IMR-90 (cell line): ENCODE results near the gene GSPT1. TPM values are rescaled to one million over a fixed set of nuclear protein-coding genes. Genes with fewer than 3 reads are reported as not detected.

Experiments used
- ATAC-seq: fragments of 200-7000 bp; cut with Tn5 transposase; 2 replicates; pipeline ENCODE4 v1.9.1; 2020; ENCODE audit warnings: low read depth, mild to moderate bottlenecking, moderate library complexity
- BruUV-seq: library from RNA; stranded (reverse); fragments of 400-500 nt; replicated peaks from 2 replicates; lab custom pipeline; 2021; lab: Mats Ljungman, UMichigan
- CTCF ChIA-PET: fragments of 300-600 bp; formaldehyde crosslinking; extraction: SDS; loops from one replicate; lab custom pipeline; 2021; ENCODE audit warnings: antibody characterized with exemption; lab: Yijun Ruan, JAX
- POLR2A ChIA-PET: fragments of 300-600 bp; sonication (Branson Sonifier 250); formaldehyde crosslinking; loops from one replicate; lab custom pipeline; 2022; ENCODE audit warnings: antibody characterized with exemption; ENCODE audit not compliant: unreplicated experiment; lab: Charles Lee
- DNase-seq: peaks from one replicate; pipeline ENCODE4 v3.0.0; 2013
- H2AFZ ChIP-seq: replicated peaks from 2 replicates; pipeline ENCODE3; 2013; ENCODE audit warnings: low read length, mild to moderate bottlenecking; ENCODE audit not compliant: poor library complexity
- H2AK5ac ChIP-seq: 2 replicates; pipeline ENCODE4 v1.6.1; 2013; ENCODE audit warnings: low read depth, low read length, inconsistent platforms
- H2AK9ac ChIP-seq: replicated peaks from 2 replicates; pipeline ENCODE3; 2013; ENCODE audit warnings: mild to moderate bottlenecking, low read depth, low read length, moderate library complexity; ENCODE audit not compliant: poor library complexity
- H2BK120ac ChIP-seq: 2 replicates; pipeline ENCODE4 v1.6.1; 2013; ENCODE audit warnings: low read depth, low read length, inconsistent platforms
- H2BK15ac ChIP-seq: 3 replicates; pipeline ENCODE4 v1.6.1; 2013; ENCODE audit warnings: low read depth, low read length, inconsistent platforms
- H2BK20ac ChIP-seq: 2 replicates; pipeline ENCODE4 v1.6.1; 2013; ENCODE audit warnings: low read depth, mild to moderate bottlenecking, inconsistent platforms, low read length, moderate library complexity
- H2BK5ac ChIP-seq: 2 replicates; pipeline ENCODE4 v1.6.1; 2013; ENCODE audit warnings: mild to moderate bottlenecking, low read depth, low read length, inconsistent platforms; ENCODE audit not compliant: poor library complexity, severe bottlenecking
- H3K14ac ChIP-seq: replicated peaks from 2 replicates; pipeline ENCODE4 v1.6.1; 2013; ENCODE audit warnings: low read depth, low read length, inconsistent platforms
- H3K18ac ChIP-seq: 2 replicates; pipeline ENCODE4 v1.6.1; 2013; ENCODE audit warnings: low read depth, low read length, control low read depth
- H3K23ac ChIP-seq: 2 replicates; pipeline ENCODE4 v1.6.1; 2013; ENCODE audit warnings: low read depth, low read length, inconsistent platforms
- H3K27ac ChIP-seq: 2 replicates; pipeline ENCODE4 v1.5.1; 2013; ENCODE audit warnings: mild to moderate bottlenecking, control low read depth, low read length; ENCODE audit not compliant: insufficient read depth
- H3K27me3 ChIP-seq: 2 replicates; pipeline ENCODE4 v1.6.1; 2013; ENCODE audit warnings: low read length; ENCODE audit not compliant: control insufficient read depth, insufficient read depth
- H3K36me3 ChIP-seq: 2 replicates; pipeline ENCODE4 v1.6.1; 2013; ENCODE audit warnings: low read length, mixed read lengths; ENCODE audit not compliant: control insufficient read depth, insufficient read depth
- H3K4ac ChIP-seq: 2 replicates; pipeline ENCODE4 v1.6.1; 2013; ENCODE audit warnings: low read depth, low read length, inconsistent platforms
- H3K4me1 ChIP-seq: 2 replicates; pipeline ENCODE4 v1.6.1; 2013; ENCODE audit warnings: low read length, mixed read lengths; ENCODE audit not compliant: control insufficient read depth, insufficient read depth
- H3K4me2 ChIP-seq: 2 replicates; pipeline ENCODE4 v1.6.1; 2013; ENCODE audit warnings: low read depth, mild to moderate bottlenecking, control low read depth, low read length, moderate library complexity
- H3K4me3 ChIP-seq: 2 replicates; pipeline ENCODE4 v1.5.1; 2013; ENCODE audit warnings: low read depth, mild to moderate bottlenecking, control low read depth, low read length, moderate library complexity; ENCODE audit not compliant: insufficient read depth
- H3K56ac ChIP-seq: 2 replicates; pipeline ENCODE4 v1.6.1; 2013; ENCODE audit warnings: low read length, inconsistent platforms; ENCODE audit not compliant: insufficient read depth; ENCODE audit errors: extremely low read depth
- H3K79me1 ChIP-seq, 2 experiments: 2 replicates each; pipeline ENCODE4 v1.6.1; 2013; ENCODE audit warnings: low read length in 2 of 2, inconsistent platforms in 1 of 2, low read depth in 1 of 2
- H3K9ac ChIP-seq: 2 replicates; pipeline ENCODE4 v1.6.1; 2013; ENCODE audit warnings: low read depth, low read length, control low read depth
- H3K9me1 ChIP-seq: 2 replicates; pipeline ENCODE4 v1.6.1; 2013; ENCODE audit warnings: low read length, inconsistent platforms; ENCODE audit not compliant: insufficient read depth
- H3K9me3 ChIP-seq: 2 replicates; pipeline ENCODE4 v1.6.1; 2013; ENCODE audit warnings: low read length; ENCODE audit not compliant: control insufficient read depth, insufficient read depth
- H4K20me1 ChIP-seq: 2 replicates; pipeline ENCODE4 v1.6.1; 2013; ENCODE audit warnings: low read length, inconsistent platforms; ENCODE audit not compliant: insufficient read depth
- H4K5ac ChIP-seq: 2 replicates; pipeline ENCODE4 v1.6.1; 2013; ENCODE audit warnings: mild to moderate bottlenecking, low read depth, low read length, control low read depth
- H4K8ac ChIP-seq, 2 experiments: 2 replicates each; pipeline ENCODE4 v1.6.1; 2013; ENCODE audit warnings: low read depth in 2 of 2, low read length in 2 of 2, control low read depth in 1 of 2, inconsistent platforms in 1 of 2
- H4K91ac ChIP-seq: 2 replicates; pipeline ENCODE4 v1.6.1; 2013; ENCODE audit warnings: low read depth, low read length, inconsistent platforms; ENCODE audit not compliant: insufficient read depth
- CEBPB ChIP-seq: IDR thresholded peaks from 2 replicates; pipeline ENCODE4 v1.6.1; 2012; ENCODE audit warnings: low read depth, low read length, improper control_type of control experiment
- CHD1 ChIP-seq: IDR thresholded peaks from 2 replicates; pipeline ENCODE4 v1.6.1; 2012; ENCODE audit warnings: low read depth, low read length, improper control_type of control experiment
- CTCF ChIP-seq: conservative IDR thresholded peaks from 2 replicates; pipeline ENCODE4 v1.5.1; 2012; ENCODE audit warnings: mild to moderate bottlenecking, low read depth, low read length, improper control_type of control experiment
- ELK1 ChIP-seq: fragments of 150-350 bp; IDR thresholded peaks from 2 replicates; pipeline ENCODE4 v1.6.1; 2016; ENCODE audit warnings: low read depth, mild to moderate bottlenecking, low read length, moderate library complexity, borderline replicate concordance
- MAFK ChIP-seq: IDR thresholded peaks from 2 replicates; pipeline ENCODE4 v1.6.1; 2012; ENCODE audit warnings: low read depth, low read length, improper control_type of control experiment
- MAZ ChIP-seq: IDR thresholded peaks from 2 replicates; pipeline ENCODE4 v1.6.1; 2012; ENCODE audit warnings: low read depth, mild to moderate bottlenecking, low read length, improper control_type of control experiment, moderate library complexity, borderline replicate concordance
- MXI1 ChIP-seq: IDR thresholded peaks from 2 replicates; pipeline ENCODE4 v1.6.1; 2012; ENCODE audit warnings: low read depth, mild to moderate bottlenecking, low read length, moderate library complexity, borderline replicate concordance
- NFE2L2 ChIP-seq: fragments of 150-350 bp; IDR thresholded peaks from 2 replicates; pipeline ENCODE4 v1.6.1; 2016; ENCODE audit warnings: low read depth, mild to moderate bottlenecking, low read length
- POLR2A ChIP-seq: IDR thresholded peaks from 2 replicates; pipeline ENCODE4 v1.6.1; 2012; ENCODE audit warnings: mild to moderate bottlenecking, low read depth, low read length
- RCOR1 ChIP-seq: IDR thresholded peaks from 2 replicates; pipeline ENCODE4 v1.6.1; 2012; ENCODE audit warnings: mild to moderate bottlenecking, low read length, improper control_type of control experiment; ENCODE audit not compliant: insufficient replicate concordance
- SMC3 ChIP-seq: fragments of 150-350 bp; IDR thresholded peaks from 2 replicates; pipeline ENCODE4 v1.6.1; 2016; ENCODE audit warnings: low read depth, mild to moderate bottlenecking, antibody characterized with exemption, low read length, moderate library complexity
- USF2 ChIP-seq: fragments of 150-350 bp; IDR thresholded peaks from 2 replicates; pipeline ENCODE4 v1.6.1; 2017; ENCODE audit warnings: mild to moderate bottlenecking, antibody characterized with exemption, low read length, low read depth
- WGBS, 2 experiments: methylation state at CpG; one replicate each; pipeline versions ENCODE4 v1.1.5 to v1.1.7; 2013; ENCODE audit warnings: missing lambda C conversion rate in 2 of 2; ENCODE audit not compliant: insufficient read length in 1 of 2; ENCODE audit errors: extremely low coverage in 2 of 2; 5-methylcytosine and 5-hydroxymethylcytosine counted together
- dilution Hi-C: fragments of 300-500 bp; cut with HindIII; formaldehyde crosslinking; loops from one replicate; pipeline ENCODE4 v1.14.3; 2018; ENCODE audit warnings: low sequenced_read_pairs; ENCODE audit not compliant: unreplicated experiment
- in situ Hi-C: fragments of 300-500 bp; cut with MboI; formaldehyde crosslinking; loops from 3 replicates; pipeline ENCODE4 v1.14.3; 2019; ENCODE audit warnings: low sequenced_read_pairs, inconsistent platforms, mixed read lengths
- intact Hi-C: fragments of 100-400 bp; cut with micrococcal nuclease; formaldehyde crosslinking; loops from 2 replicates; pipeline ENCODE4 v1.10.0; 2022
- polyA plus RNA-seq, 3 experiments: library from polyadenylated mRNA; depleted of rRNA; stranded (reverse); fragments of >200 nt; gene quantifications; 2 replicates each; pipeline ENCODE4 v1.2.3, GENCODE V29; 2012; ENCODE audit warnings: low replicate concordance in 1 of 3
- total RNA-seq: library from RNA; depleted of rRNA; stranded (reverse); fragments of >200 nt; gene quantifications from 2 replicates; pipeline ENCODE4 v1.2.3, GENCODE V29; 2012

Gene GSPT1
- total and polyA plus RNA-seq, 2 of the 4 experiments (the other 2 are of a cell fraction): 76.3 to 84.8 TPM

GRCh38 chr16:11852092-11852809, 63.5 kb downstream of the GSPT1 start:
- Histone ChIP-seq H4K20me1 (peaks cover 34% of the 10 kb centered on the region), H3K27me3 (no peaks in the 10 kb centered on the region), H3K4me3 (peak overlapping the region; percentile 78), H3K56ac (no peak overlapping the region; the same call in 1 of the 2 replicates), H2BK5ac (peak overlapping the region; percentile 36), H3K23ac (peak overlapping the region; percentile 95; the same call in 1 of the 2 replicates), H3K27ac (peak overlapping the region; percentile 45; the same call in 1 of the 2 replicates), H3K9ac (peak overlapping the region; percentile 69), H2BK20ac (no peak overlapping the region), H4K91ac (0 out of 2 replicates have a peak overlapping the region, but pooled peaks have one; percentile 19), H3K14ac (peak overlapping the region; percentile 82), H2AK5ac (0 out of 2 replicates have a peak overlapping the region, but pooled peaks have one; percentile 72), H3K79me1 (peaks cover 16 to 80% of the 10 kb centered on the region in 2 experiments), H3K4ac (peak overlapping the region; percentile 73), H3K4me2 (peak overlapping the region; percentile 61), H3K4me1 (peaks cover 4% of the 10 kb centered on the region), H4K5ac (no peak overlapping the region), H3K18ac (no peak overlapping the region), H3K9me3 (no peaks in the 10 kb centered on the region), H3K36me3 (peaks cover 12% of the 10 kb centered on the region), H2AK9ac (peak overlapping the region; percentile 98), H3K9me1 (peaks cover 8% of the 10 kb centered on the region), H4K8ac (peak overlapping the region in 1 of 2 experiments; percentile 92; a peak in 3 of 4 replicates), H2AFZ (peak overlapping the region; percentile 100), H2BK120ac (no peak overlapping the region), H2BK15ac (no peak overlapping the region)
- intact Hi-C loops (loop anchor here (10.0 kb wide), 1 partner anchor 123 kb away; the partner anchor contains the start of gene SNX29), in situ Hi-C loops (no loop called here), dilution Hi-C loops (no loop called here)
- ChIA-PET POLR2A (no interaction called here), CTCF (no interaction called here)
- TF ChIP-seq RCOR1 (no peak), SMC3 (no peak), CTCF (no peak), MAFK (no peak), NFE2L2 (no peak), ELK1 (no peak), MAZ (no peak), MXI1 (no peak), USF2 (no peak), POLR2A (no peak), CHD1 (no peak), CEBPB (no peak)
- BruUV-seq: no TSS peak
- ATAC-seq: no peak
- peak; percentile 37 for DNase-seq
- WGBS, 2 experiments: 31% methylated on average over 12 of the region's 33 CpGs; no CpG with 5 or more reads in 1 of the 2 experiments
